HuH-7 (cell line): Measurements from ENCODE around the gene PDCD6IP.
"Not testable (repeated sequence)": the region's sequence is repeated elsewhere in the genome, so short reads cannot be mapped to it uniquely, and the experiment has no call there.

Source experiments
- DNase-seq: peaks from one replicate; pipeline ENCODE4 v3.0.0; 2011; ENCODE audit warnings: low spot score

Gene PDCD6IP

DNA sequence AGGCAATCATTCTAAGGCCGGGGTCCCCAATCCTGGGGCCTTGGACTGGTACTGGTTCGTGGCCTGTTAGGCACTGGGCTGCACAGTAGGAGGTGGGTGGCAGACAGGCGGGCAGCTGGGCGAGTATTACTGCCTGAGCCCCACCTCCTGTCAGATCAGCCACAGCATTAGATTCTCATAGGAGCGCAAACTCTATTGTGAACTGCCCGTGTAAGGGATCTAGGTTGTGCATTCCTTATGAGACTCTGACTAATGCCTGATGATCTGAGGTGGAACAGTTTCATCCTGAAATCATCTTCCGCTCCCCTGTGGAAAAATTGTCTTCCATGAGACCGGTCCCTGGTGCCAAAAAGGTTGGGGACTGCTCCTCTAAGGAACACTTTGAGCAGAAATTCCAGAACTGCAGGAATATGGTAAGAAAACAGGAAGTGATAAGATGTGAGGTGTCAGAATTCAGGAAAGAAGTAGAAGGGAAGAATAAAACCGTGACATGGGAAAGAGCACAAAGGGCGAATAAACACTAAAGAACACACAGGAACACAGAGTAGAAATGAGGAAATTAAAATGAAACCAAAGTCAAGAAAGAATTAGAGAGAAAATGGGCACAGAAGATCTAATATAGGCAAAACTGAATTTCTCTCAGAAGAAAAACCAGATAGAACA is 57.6 kb downstream of the PDCD6IP start:
- no peak for DNase-seq

DNA sequence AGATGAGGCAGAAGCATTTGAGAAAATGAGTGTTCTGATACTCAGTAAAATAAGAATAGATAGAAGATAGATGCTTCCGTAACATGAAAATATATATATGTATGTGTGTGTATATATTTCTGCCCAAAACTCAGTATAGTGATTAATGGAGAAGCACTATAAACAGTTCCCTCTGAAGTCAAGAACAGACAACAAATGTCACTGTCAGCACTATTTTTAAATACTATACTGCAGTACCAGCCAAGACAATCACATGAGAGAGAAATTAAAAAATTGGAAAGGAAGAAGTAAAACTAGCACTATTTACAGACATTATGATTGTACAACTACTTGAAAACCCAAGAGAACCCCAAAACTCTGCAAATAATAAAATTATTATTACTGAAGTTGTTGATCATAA is 59.3 kb downstream of the PDCD6IP start:
- DNase-seq = not testable (repeated sequence)

DNA sequence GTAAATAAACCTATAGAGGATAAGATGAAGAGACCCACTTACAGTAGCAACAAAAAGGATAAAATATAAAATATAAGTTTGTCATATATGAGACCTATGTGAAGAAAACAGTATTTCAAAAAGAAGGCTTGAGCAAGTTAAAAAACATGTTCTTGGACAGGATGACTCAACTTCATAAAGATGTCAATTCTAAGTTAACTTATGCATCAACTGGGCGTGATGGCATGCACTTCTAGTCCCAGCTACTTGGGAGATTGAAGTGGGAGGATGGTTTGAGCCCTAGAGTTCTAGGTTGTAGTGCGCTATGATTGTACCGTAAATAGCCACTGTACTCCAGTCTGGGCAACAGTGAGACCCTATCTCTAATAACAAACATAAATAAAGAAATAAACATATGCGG is 59.7 kb downstream of the PDCD6IP start:
- no peak for DNase-seq

DNA sequence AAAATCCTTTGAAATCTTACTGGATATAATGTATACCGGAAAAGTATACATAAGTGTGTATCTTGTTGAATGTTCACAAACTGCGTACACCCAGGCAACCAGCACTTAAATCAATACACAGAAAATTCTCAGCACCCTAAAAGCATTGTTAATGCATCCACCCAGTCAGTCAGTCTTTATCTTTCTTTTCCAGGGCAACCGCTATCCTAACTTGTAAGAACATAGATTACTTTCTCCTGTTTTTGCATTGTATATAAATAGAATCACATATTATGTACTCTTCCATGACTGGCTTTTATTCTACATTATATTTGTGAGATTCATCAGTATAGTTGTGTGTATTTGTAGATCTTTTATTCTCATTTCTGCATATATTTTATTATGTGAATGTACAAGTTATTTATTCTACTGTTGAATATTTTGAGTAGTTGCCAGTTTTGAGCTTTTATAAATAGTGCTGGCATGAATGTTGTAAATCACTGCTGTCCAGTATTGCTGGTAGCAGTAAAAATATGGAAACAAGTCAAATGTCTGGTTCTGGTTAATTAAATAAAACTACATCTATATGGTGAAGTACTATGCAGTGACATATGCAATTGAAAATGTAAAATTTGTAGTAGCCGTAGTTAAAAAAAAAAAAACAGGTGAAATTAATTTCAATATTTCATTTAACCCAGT is 62.1 kb downstream of the PDCD6IP start:
- no peak for DNase-seq

DNA sequence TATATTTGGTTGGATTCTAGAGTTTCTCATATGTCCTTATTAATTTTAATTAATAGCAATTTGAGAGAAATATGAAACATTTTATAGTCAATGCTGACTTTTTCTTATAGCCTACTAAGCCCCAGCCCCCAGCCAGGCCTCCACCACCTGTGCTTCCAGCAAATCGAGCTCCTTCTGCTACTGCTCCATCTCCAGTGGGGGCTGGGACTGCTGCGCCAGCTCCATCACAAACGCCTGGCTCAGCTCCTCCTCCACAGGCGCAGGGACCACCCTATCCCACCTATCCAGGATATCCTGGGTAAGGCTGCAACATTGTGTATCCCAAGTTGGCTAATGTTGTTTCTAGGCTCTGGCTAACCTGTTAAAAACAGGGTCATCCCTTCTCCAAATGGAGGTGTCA is 66.7 kb downstream of the PDCD6IP start:
- no peak for DNase-seq

DNA sequence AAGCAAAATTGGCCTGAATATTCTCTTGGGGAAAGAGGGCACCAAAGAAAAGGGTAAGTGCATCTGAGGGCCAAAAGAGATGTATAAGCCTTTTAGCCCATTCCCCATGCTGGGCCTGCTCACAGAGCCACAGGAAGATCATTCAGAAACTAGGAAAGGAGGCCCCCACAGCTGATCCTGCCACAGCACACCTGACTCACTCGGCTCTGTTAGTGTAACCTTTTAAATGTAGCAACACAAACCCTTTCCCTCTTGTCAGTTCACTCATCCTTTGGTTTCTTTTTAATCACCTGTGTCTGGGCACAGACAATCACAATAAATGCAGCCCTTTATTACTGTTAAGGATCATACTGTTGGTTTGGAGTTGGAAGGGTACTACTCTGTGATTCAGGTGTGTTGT is 69.9 kb downstream of the PDCD6IP start:
- no peak for DNase-seq

DNA sequence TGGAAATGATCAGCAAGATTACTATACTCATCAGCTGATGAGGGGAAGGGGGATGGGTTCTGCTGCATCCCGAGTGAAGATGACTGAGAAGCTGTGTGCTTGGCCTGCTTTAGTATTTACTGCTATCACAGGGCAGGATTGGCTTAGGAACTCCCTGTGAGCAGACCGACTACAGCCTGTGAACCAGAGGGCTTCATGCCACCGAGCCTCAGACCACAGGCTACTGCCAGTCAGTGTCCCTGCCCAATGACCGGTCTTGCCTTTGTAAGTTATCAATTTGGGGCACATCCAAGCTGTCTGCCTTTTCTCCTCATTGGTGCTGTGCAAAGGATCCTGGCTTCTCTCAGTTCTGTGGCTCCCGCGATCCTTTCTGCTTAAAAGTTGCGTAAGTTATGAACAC is 71.5 kb downstream of the PDCD6IP start:
- no peak for DNase-seq

DNA sequence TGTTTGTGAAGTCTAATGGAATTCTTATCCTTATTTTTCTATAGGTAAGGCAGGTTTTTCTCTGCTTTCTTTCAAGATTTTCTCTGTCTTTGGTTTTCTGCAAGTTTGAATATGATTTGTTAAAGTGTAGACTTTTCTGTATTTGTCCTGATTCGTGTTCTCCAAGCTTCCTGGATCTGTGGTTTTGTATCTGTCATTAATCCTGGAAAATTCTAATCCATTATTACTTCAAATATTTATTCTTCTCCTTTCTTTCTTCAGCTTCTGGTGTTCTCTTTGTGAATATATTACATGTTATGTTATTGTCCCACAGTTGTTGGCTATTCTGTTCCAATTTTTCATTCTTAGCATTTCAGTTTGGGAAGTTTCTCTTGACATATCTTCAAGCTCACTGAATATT is 76.4 kb downstream of the PDCD6IP start:
- no peak for DNase-seq

DNA sequence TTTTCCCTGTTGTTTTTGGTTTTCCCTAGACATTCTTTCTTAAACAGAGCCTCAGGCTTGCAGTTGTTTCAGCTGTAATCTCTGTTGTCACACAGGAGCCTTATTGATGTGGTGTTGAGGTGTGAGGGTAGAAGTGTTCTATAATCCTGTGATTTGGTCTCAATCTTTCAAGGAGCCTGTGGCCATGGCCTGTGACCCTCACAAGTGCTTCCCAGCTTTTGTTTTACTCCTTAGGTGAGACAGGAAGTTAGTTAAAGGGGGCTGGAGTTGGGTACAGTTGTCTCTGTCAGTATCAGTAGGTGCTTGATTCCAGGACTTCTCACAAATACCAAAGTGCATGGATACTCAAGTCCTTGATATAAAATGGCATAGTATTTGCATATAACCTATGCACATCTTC is 77.2 kb downstream of the PDCD6IP start:
- no peak for DNase-seq

DNA sequence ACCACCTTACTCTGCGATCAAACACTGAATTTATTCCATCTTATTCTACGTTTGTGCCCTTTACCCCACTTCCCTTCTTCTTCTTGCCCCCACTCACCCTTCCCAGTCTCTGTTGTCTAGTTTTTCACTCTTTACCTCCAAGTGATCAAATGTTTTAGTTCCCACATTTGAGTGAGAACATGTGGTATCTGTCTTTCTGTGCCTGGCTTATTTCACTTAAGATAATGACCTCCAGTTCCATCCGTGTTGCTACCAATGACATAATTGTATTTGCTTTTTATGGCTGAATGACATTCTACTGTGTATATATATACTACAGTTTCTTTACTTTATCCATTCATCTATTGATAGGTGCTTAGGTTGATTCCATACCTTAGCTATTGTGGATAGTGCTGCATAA is 78.8 kb downstream of the PDCD6IP start:
- no peak for DNase-seq

DNA sequence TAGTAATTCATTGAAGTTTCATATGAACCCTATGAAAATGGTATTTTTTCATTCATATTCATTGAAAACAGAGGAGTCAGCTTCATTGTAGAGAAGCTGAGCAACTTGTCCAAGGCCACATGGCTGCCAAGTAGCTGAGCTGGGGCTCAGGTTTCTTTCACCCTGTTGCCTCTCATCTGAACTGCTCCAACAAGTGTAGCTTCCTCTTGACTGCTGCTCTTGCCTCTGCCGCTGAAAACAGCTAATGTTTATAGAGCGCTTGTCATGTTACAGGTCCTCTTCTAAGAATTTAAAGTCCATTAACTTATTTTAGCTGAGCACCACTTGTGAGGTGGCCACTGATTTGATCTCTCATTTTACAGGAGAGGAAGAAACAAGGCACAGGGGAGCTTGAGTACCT is 81.1 kb downstream of the PDCD6IP start:
- no peak for DNase-seq

DNA sequence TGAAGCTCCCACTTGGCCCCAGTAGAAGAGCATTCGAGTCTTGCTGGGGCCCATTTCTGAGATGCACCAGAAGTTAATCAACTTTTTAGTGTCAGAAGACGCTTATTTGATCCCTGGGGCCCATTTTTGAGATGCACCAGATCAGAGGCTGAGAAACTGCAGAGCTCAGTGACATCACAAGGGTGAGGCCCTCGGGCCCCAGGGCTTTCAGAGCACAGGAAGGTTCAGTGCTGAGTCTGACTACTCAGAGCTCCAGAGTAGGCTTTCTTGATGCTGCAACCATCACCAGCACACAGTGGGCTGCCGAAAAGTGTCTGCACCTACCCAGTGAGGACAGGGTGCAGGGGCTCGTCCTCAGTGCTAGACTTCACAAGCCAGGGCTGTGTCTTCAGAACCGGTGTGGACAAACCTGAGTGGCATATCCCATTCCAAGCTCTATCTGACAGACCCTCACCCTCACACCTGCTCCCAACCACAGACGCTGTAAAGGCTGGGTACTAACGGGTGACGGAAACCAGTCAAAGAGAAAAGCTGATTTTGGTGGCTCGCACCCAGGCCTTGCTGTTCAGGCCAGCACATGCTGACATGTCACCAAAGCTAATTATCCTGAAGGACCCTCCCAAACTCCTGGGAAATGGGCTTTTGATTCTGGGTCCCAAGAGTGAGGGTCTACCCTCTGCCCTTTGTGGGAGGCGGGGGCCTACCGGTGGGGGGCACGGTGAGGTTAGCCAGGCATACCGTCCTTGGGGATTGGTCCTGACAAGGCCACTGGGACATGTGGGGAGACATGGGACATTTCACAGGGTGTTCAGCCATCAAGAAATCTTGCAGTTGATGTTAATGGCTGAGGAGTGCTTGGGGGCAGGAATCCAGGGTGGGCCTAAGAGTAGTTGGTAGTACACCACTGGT is 83.0 kb downstream of the PDCD6IP start:
- no peak for DNase-seq

DNA sequence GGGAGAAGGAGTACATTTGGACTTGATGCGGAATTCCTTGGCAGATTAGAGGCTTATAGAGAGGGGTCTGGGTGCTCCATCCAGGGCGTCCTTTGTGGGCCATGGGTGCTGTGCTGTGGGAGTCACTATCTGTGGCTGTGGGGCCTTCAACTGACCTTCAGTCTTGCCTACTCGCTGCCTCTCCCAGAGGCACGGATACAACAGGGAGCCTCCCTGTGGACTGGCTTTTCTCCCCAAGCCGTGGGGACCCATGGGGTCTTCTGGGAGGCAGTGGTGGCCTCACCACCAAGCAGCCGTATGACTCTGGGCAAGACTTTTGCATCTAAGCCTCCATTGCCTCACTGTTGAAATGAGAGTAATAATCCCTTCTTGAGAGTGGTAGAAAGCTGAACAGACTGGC is 83.9 kb downstream of the PDCD6IP start:
- no peak for DNase-seq

DNA sequence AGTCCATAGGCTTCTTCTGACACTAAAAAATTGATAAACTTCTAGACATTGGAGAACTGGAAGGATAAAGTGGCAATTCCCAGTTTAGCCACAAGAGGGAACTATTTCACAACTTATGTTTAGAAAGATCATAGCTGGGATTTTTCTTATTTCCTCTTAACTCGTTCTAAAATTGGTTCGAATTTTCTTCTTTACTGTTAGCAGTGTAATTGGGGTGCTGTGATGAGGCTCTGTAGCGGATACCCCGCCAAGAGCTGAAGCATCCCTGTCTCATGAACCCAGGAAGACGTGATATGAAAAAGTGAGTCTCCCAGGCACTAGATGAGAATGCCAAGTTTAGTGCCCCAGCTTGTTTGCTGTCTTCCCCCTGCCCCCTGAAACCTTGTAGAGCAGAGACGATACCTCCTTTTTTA is 85.1 kb downstream of the PDCD6IP start:
- DNase-seq = no peak

DNA sequence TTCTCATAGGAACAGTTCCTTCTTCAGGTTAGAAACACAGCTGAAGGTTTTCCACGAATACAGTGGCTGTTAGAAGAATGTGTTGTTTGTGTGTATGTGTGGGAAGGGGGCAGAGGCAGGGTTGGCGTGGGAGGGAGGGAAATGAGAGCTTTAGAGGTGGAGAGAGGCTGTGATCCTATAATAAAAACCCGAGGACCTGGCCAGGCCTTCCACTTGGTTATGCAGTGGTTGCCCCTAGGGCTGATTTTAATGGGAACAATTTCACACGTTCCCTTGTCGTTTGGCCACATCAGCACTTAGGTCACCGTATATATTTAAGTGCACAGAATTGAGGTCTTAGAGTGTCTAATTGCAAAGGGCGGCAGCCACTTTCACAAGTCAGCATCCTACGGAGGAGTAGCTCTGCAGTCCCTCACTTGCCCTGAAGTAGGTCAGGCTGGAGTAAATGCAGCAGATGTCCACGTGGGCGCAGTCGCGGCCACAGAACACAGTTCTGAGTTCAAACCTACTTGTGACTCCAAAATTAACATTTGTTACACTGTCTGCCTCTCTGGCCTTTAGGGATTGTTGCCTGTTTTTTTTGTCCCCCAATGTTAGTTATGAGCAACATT is 85.6 kb downstream of the PDCD6IP start:
- peak; percentile 48 for DNase-seq

DNA sequence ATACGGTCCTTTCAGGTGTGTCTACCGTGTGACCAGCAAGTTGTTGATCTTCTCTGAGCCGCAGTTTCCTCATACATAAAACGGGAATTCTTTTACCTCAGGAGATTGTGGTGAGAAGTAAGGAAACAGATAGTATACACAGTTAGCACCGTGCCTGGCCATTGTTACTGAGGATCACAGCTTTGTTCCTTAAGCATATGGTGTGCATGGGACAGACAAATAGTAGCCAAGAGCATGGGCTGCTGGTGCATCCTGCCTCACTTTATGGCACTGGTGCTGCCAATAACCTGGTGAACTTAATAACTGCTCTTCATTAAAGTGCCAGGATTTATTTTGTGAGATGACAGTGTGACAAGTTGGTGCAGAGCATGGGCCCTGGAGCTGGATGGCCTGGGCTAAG is 86.3 kb downstream of the PDCD6IP start:
- DNase-seq = no peak

DNA sequence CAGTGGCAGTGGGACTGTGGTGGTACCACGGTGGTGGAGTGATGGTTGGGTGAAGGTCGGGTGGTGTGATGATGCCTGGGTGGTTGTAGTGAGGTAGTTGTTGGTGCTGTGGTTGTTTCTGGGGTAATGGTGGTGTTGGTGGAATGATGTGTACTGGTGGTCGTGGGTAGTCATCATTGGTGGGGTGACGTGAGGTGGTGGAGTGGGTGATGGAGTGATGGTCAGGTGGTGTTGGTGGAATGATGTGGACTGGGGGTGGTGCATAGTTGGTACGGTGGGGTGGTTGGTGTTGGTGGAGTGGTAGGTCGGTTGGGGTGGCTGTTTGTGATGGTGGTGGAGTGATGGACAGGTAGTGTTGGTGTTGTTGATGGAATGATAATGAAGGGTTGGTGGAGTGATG is 87.1 kb downstream of the PDCD6IP start:
- no peak for DNase-seq

DNA sequence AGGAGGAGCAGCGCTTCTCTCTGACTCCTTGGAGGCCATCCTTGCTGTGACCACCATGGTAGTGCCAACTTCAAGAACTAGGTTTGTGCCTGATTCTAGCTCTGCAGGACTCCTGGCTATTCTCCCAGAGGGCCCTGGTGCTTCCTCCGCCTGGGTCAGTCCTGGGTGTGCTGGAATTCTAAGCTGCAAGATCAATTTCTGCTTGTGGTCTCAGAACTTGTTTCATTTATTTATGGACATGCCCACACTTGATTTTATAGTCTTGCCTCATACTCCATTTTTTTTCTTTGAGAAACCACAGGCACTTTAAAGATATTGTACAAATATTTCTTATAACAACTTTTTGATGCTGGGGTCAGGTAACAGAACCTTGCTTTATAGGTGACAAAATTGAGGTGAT is 87.6 kb downstream of the PDCD6IP start:
- no peak for DNase-seq

DNA sequence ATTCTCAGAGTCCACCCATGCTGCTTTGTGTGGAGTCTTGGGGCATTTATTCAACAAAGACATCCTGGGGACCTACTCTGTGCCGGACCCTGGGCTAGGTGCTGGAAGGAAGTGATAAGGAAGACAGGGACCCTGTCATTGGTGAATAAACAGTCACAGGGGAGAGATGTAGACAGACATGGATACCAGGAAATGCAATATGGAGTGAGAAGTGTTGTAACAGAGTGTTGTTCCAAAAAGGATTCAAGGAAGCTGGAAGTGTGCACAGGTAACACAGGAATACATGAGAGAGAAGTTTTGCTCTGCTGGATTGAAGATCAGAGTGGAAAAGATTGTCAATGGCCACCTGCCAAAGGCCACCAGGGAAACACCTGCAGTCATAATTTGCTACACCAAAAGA is 89.0 kb downstream of the PDCD6IP start:
- no peak for DNase-seq

DNA sequence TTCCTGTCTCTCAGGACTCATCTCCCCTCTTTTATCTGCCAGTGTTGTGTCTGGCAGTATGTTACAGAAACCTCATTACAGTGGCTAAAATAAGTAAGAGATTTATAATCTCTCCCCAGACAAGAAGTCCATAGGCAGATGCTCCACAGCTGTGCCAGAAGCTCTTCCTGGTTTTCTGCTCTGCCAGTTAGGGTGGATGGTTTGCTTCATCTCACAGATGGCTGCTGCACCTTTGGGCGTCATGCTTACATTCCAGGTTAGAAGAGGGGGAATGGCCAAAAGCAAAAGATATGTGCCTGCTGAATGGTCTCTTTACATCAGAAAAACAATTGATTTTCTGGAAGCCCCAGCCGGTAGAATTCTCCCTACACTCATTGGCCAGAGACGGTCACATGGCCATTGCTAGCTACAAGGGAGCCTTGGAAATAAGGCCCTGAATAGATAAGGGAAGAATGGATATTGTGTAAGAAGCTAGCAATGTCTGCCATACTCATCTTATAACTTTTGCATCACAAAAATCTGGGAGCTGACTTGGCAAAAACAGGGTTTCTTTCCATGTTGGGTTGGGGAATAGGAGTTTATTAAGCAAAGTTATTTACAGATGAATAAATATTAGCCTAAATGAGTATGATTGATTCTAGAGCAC is 91.1 kb downstream of the PDCD6IP start:
- DNase-seq = no peak

DNA sequence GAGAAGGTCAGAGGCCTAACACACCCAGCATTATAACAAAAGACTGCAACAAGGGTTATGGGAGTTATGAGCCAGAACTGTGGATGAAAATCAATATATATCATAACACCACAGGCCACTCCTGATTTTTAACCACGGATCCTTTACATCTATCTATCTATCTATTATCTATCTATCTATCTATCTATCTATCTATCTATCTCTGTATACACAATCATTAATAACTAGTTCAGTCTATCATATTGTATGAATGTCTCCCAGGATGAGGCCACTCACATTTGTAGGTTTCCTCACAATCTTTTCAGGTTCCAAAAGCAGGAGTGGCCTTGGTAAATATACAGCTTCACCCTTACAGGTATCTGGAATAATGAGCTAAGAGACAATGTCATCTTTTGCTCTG is 94.2 kb downstream of the PDCD6IP start:
- no peak for DNase-seq

DNA sequence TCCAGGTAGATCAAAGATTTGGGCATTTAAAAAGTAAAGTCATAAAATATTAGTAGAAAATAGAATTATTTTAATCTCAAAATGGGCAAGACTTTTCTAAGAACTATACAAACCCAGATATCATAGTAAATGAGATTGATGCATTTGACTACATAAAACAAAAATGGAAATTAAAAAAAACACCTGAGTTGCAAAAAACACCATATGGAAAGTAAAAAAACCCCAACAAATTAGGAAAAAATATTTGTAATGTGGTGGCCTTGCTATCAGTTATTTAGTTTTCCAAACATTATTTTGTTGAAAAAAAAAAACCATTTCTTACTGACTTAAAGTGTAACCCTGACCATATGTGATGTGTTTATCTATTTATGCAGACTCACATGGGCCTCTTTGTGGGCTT is 97.2 kb downstream of the PDCD6IP start:
- no peak for DNase-seq
